Measurements from ENCODE around the gene TDRD7. TPM values are rescaled to one million over a fixed set of nuclear protein-coding genes. Genes with fewer than 3 reads are reported as not detected.

The TDRD7 gene
- total RNA-seq, 2 experiments from 2014 or later = 10.3 to 15.3 TPM

GRCh38 chr9:97545486-97545885 lies 133.6 kb downstream of the TDRD7 start:
- H3K9me3 Mint-ChIP-seq (ENCODE audit: low read depth) = no peaks in the 10 kb centered on the region
- H3K27ac Mint-ChIP-seq = no peak overlapping the region
- ATAC-seq = no peak
- peaks cover 16% of the 10 kb centered on the region for H3K27me3 Mint-ChIP-seq
- H3K4me1 Mint-ChIP-seq = no peaks in the 10 kb centered on the region
- no peaks in the 10 kb centered on the region for H3K36me3 Mint-ChIP-seq
- H3K4me3 Mint-ChIP-seq = no peak overlapping the region
- CTCF ChIA-PET = no interaction called here
- DNase-seq = no peak

Small RNAs within 50 kb of the gene (microRNA-seq; reads per million reads assigned to microRNA genes)
- gene MIR1302-8 = not detected

Other genes with a start within 250 kb of the TDRD7 start
- gene CCDC180, start 104.4 kb upstream of the TDRD7 start, total RNA-seq = 1 to 10 TPM; 4.6 to 5.3 TPM
- gene TMOD1, start 89.6 kb downstream of the TDRD7 start, total RNA-seq = 1 to 10 TPM in 1 of 2 experiments, under 1 TPM in 1; 0.88 to 1.0 TPM
- gene TSTD2, start 221.3 kb downstream of the TDRD7 start, total RNA-seq = 10 to 100 TPM; 12.6 to 15.0 TPM
- 10 to 100 TPM; 41.8 to 42.8 TPM for gene NCBP1, start 221.7 kb downstream of the TDRD7 start, total RNA-seq